ENCODE results near the gene SSH2.

DNA sequence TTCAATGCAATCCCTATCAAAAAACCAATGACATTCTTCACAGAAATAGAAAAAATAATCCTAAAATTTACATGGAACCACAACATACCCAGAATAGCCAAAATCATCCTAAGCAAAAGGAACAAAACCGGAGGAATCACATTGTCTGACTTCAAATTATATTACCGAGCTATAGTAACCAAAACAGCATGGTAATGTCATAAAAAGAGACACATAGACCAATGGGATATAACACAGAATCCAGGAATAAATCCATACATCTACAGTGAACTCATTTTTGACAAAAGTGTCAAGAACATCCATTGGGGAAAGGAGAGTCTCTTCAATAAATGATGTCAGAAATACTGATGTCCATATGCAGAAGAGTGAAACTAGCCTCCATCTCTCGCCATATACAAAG, 201.5 kb downstream of the SSH2 start:
- TF ChIP-seq SIN3B (IDR thresholded peaks at IDR 0.05; ENCODE audit: low read length): no peak
- no peak for TF ChIP-seq CTCF (CRISPR knock-in tag; IDR thresholded peaks at IDR 0.05)
- TF ChIP-seq, protein P1, sequence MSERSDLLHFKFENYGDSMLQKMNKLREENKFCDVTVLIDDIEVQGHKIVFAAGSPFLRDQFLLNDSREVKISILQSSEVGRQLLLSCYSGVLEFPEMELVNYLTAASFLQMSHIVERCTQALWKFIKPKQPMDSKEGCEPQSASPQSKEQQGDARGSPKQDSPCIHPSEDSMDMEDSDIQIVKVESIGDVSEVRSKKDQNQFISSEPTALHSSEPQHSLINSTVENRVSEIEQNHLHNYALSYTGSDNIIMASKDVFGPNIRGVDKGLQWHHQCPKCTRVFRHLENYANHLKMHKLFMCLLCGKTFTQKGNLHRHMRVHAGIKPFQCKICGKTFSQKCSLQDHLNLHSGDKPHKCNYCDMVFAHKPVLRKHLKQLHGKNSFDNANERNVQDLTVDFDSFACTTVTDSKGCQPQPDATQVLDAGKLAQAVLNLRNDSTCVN (CRISPR knock-in tag; IDR thresholded peaks at IDR 0.05; ENCODE audit: borderline replicate concordance): no peak
- no peak for TF ChIP-seq FIP1L1 (IDR thresholded peaks at IDR 0.05; ENCODE audit: borderline replicate concordance, insufficient read depth, low read depth, low read length)

All from HepG2 (cell line).